COR-L47 (cell line): ENCODE measurements around the gene PDX1.

ENCODE experiments used
- DNase-seq: peaks from one replicate; lab custom pipeline; 2025; lab: John Stamatoyannopoulos, UW

The PDX1 gene

GRCh38 chr13:27970382-27971235, 50.8 kb downstream of the PDX1 start:
- DNase-seq: no peak

GRCh38 chr13:27971236-27971645, 51.4 kb downstream of the PDX1 start:
- DNase-seq: no peak

- DNase-seq: no peak
These were observed 52.1 kb downstream of the PDX1 start for GRCh38 chr13:27971776-27972477.

- DNase-seq: no peak
These were observed 52.6 kb downstream of the PDX1 start for GRCh38 chr13:27972478-27972820.

GRCh38 chr13:27973291-27973690, 53.5 kb downstream of the PDX1 start:
- DNase-seq: no peak

- DNase-seq: no peak
These were observed 54.3 kb downstream of the PDX1 start for GRCh38 chr13:27973961-27974662.
